HCT116 (cell line): ENCODE data around the gene NSFL1C. TPM values are rescaled to one million over a fixed set of nuclear protein-coding genes. Genes with fewer than 3 reads are reported as not detected.

Source experiments
- ATAC-seq: fragments of 200-7000 bp; cut with Tn5 transposase; 2 replicates; pipeline ENCODE4 v1.9.1; 2020; ENCODE audit warnings: mild to moderate bottlenecking, moderate library complexity
- BruUV-seq: library from RNA; stranded (reverse); fragments of 400-500 nt; replicated peaks from 2 replicates; lab custom pipeline; 2021; lab: Mats Ljungman, UMichigan
- CTCF ChIA-PET: fragments of 300-600 bp; sonication (Branson Sonifier 250); formaldehyde crosslinking; loops from one replicate; lab custom pipeline; 2021; ENCODE audit warnings: antibody characterized with exemption; lab: Charles Lee
- POLR2A ChIA-PET: fragments of 300-600, 350-600 bp; sonication (Branson Sonifier 250); formaldehyde crosslinking; loops from one replicate; lab custom pipeline; 2021; ENCODE audit warnings: antibody characterized with exemption; lab: Charles Lee
- RAD21 ChIA-PET, 2 experiments: fragments of 300-600 bp; sonication (Branson Sonifier 250); formaldehyde crosslinking; loops; one replicate each; lab custom pipeline; 2023; ENCODE audit warnings: low total read pairs in 2 of 2; ENCODE audit not compliant: uncharacterized antibody in 2 of 2, unreplicated experiment in 2 of 2, low non-redundant PET in 1 of 2; lab: Charles Lee
- DNase-seq: peaks from one replicate; pipeline ENCODE4 v3.0.0-alpha.2; 2010; ENCODE audit warnings: low read depth, low spot score
- H2AFZ ChIP-seq: fragments of 200-600 bp; shearing (Covaris generic), sonication (generic); 2 replicates; pipeline ENCODE4 v1.6.1; 2017; ENCODE audit warnings: low read depth, mixed run types, mixed read lengths, antibody characterized with exemption, low read length; ENCODE audit not compliant: poor library complexity, severe bottlenecking
- H3K27ac ChIP-seq: 2 replicates; pipeline ENCODE4 v1.5.1; 2012; ENCODE audit warnings: low read depth, low read length
- H3K27me3 ChIP-seq: fragments of 200-600 bp; sonication (generic); 2 replicates; pipeline ENCODE4 v1.6.1; 2016; ENCODE audit warnings: mixed run types, low read length, mixed read lengths; ENCODE audit not compliant: insufficient read depth
- H3K36me3 ChIP-seq, 2 experiments: fragments of 200-500 bp in 1 of 2; fragments of 200-600 bp in 1 of 2; sonication (Bioruptor generic) in 1 of 2; sonication (generic) in 1 of 2; 2 replicates each; pipeline versions ENCODE4 v1.5.1 to v1.6.1; 2014 to 2016; ENCODE audit warnings: low read length in 2 of 2, inconsistent platforms in 1 of 2, mixed read lengths in 1 of 2, mixed run types in 1 of 2; ENCODE audit not compliant: insufficient read depth in 2 of 2, control insufficient read depth in 1 of 2
- H3K4me1 ChIP-seq, 2 experiments: fragments of 200-600 bp in 1 of 2; sonication (generic) in 1 of 2; 2 replicates each; pipeline versions ENCODE4 v1.5.1 to v1.6.1; 2012 to 2017; ENCODE audit warnings: low read length in 2 of 2, inconsistent platforms in 1 of 2, mild to moderate bottlenecking in 1 of 2, mixed read lengths in 1 of 2, mixed run types in 1 of 2, moderate library complexity in 1 of 2; ENCODE audit not compliant: insufficient read depth in 2 of 2, control insufficient read depth in 1 of 2
- H3K4me2 ChIP-seq: fragments of 200-600 bp; sonication (generic); 2 replicates; pipeline ENCODE4 v1.6.1; 2017; ENCODE audit warnings: mixed run types, low read length, mixed read lengths
- H3K4me3 ChIP-seq, 2 experiments: fragments of 200-600 bp in 1 of 2; sonication (generic) in 1 of 2; replicated peaks in 1 of 2; 2 replicates each; pipeline ENCODE4 v1.5.1; 2011 to 2016; ENCODE audit warnings: low read length in 2 of 2, control low read depth in 1 of 2, low read depth in 1 of 2, mild to moderate bottlenecking in 1 of 2, mixed read lengths in 1 of 2, mixed run types in 1 of 2
- H3K79me2 ChIP-seq: fragments of 200-600 bp; sonication (generic); 2 replicates; pipeline ENCODE4 v1.6.1; 2017; ENCODE audit warnings: mild to moderate bottlenecking, mixed run types, low read length, moderate library complexity, mixed read lengths; ENCODE audit not compliant: insufficient read depth
- H3K9ac ChIP-seq: fragments of 200-600 bp; sonication (generic); 2 replicates; pipeline ENCODE4 v1.6.1; 2016; ENCODE audit warnings: low read length, mixed read lengths
- H3K9me2 ChIP-seq: fragments of 200-600 bp; sonication (generic), shearing (Covaris generic); 2 replicates; pipeline ENCODE4 v1.6.1; 2017; ENCODE audit warnings: mixed run types, mild to moderate bottlenecking, moderate library complexity; ENCODE audit not compliant: insufficient read depth
- H3K9me3 ChIP-seq, 2 experiments: fragments of 200-500 bp in 1 of 2; fragments of 200-600 bp in 1 of 2; sonication (Bioruptor generic) in 1 of 2; sonication (generic) in 1 of 2; 2 replicates each; pipeline ENCODE4 v1.6.1; 2014 to 2017; ENCODE audit warnings: low read length in 2 of 2, mixed read lengths in 2 of 2, inconsistent platforms in 1 of 2, low read depth in 1 of 2, mild to moderate bottlenecking in 1 of 2, mixed run types in 1 of 2, moderate library complexity in 1 of 2; ENCODE audit not compliant: control insufficient read depth in 1 of 2, insufficient read depth in 1 of 2
- H4K20me1 ChIP-seq: fragments of 200-600 bp; sonication (generic), shearing (Covaris generic); 2 replicates; pipeline ENCODE4 v1.6.1; 2017; ENCODE audit warnings: mixed run types, mild to moderate bottlenecking, moderate library complexity; ENCODE audit not compliant: insufficient read depth
- ATF3 ChIP-seq: IDR thresholded peaks from 2 replicates; pipeline ENCODE4 v1.6.1; 2012
- FOSL1 ChIP-seq: IDR thresholded peaks from 2 replicates; pipeline ENCODE4 v1.6.1; 2012; ENCODE audit warnings: low read depth
- JUND ChIP-seq: IDR thresholded peaks from 2 replicates; pipeline ENCODE4 v1.6.1; 2012
- MAX ChIP-seq: IDR thresholded peaks from 2 replicates; pipeline ENCODE4 v1.6.1; 2012
- ZBTB33 ChIP-seq: IDR thresholded peaks from 2 replicates; pipeline ENCODE4 v1.6.1; 2011; ENCODE audit warnings: mild to moderate bottlenecking, low read length, moderate library complexity; ENCODE audit not compliant: insufficient replicate concordance; ENCODE audit errors: extremely low read depth
- intact Hi-C: fragments of 100-400 bp; cut with micrococcal nuclease; formaldehyde crosslinking; loops from 2 replicates; pipeline ENCODE4 v1.10.0; 2022
- total RNA-seq: library from RNA; stranded (reverse); gene quantifications from one replicate; pipeline ENCODE4 v1.2.1, GENCODE V29; 2021; ENCODE audit not compliant: unreplicated experiment

The NSFL1C gene
- total RNA-seq, 1 experiment from 2014 or later = 93.4 TPM

- RAD21 ChIA-PET = no interaction called here
- H4K20me1 ChIP-seq = no peaks in the 10 kb centered on the region
- intact Hi-C loops = no loop called here
- peak overlapping the region; percentile 33; the same call in 1 of the 2 replicates for H3K4me2 ChIP-seq
- no peak; the same call in 1 of the 2 replicates for ATAC-seq
- no peak overlapping the region for H3K4me3 ChIP-seq
- no peaks in the 10 kb centered on the region for H3K79me2 ChIP-seq
- no peak overlapping the region for H3K9ac ChIP-seq
- TF ChIP-seq ATF3 (no peak), FOSL1 (peak; percentile 59), JUND (peak; percentile 33; the same call in 1 of the 2 replicates), ZBTB33 (no peak), MAX (peak; percentile 27; the same call in 1 of the 2 replicates)
- no peaks in the 10 kb centered on the region for H3K36me3 ChIP-seq
- DNase-seq = no peak
- H3K27me3 ChIP-seq = no peaks in the 10 kb centered on the region
- H2AFZ ChIP-seq = peak overlapping the region; percentile 66
- H3K9me2 ChIP-seq = no peaks in the 10 kb centered on the region
- peaks cover 4 to 28% of the 10 kb centered on the region in 2 experiments for H3K4me1 ChIP-seq
- no peak overlapping the region for H3K27ac ChIP-seq
- CTCF ChIA-PET = no interaction called here
- BruUV-seq = no TSS peak
- no peaks in the 10 kb centered on the region for H3K9me3 ChIP-seq
- POLR2A ChIA-PET = no interaction called here
Observed at GRCh38 chr20:1499528-1500420, 33.1 kb upstream of the NSFL1C start.
